VCaP (cell line): Measurements from ENCODE around the gene PLP1.
"Not testable (repeated sequence)": the region's sequence is repeated elsewhere in the genome, so short reads cannot be mapped to it uniquely, and the experiment has no call there.

Source experiments
- H3K27ac ChIP-seq: fragments of 450-650 bp; 2 replicates; pipeline ENCODE4 v1.5.1; 2017
- CTCF ChIP-seq: fragments of 450-650 bp; conservative IDR thresholded peaks from 2 replicates; pipeline ENCODE4 v1.5.1; 2017; ENCODE audit warnings: mild to moderate bottlenecking, moderate library complexity

Gene PLP1

GRCh38 chrX:103794119-103794518 is 17.5 kb downstream of the PLP1 start:
- TF ChIP-seq CTCF, result no peak

DNA sequence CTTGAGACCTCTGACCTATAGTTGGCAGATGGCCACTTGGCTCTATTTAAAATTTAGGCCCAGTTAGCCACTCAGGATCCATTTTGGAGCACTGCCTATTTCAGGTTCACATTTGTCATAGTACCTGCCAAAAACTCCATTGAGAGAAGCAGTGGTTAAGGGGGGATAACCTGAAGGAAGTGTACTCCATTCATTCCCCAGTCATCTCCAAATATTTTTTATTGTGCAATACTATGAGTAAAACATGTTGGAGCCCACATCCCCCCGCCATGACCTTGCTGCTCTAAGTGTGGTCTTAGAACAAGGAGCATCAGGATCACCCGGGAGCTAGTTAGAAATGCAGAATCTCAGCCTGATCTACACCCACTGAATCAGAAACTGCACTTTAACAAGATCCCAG is 21.1 kb downstream of the PLP1 start:
- no peak overlapping the region for H3K27ac ChIP-seq
- no peak for TF ChIP-seq CTCF

More at GRCh38 chrX:103794119-103794518, 17.5 kb downstream of the PLP1 start:
- H3K27ac ChIP-seq, result no peak overlapping the region

GRCh38 chrX:103800318-103800717 is 23.7 kb downstream of the PLP1 start:
- H3K27ac ChIP-seq, result no peak overlapping the region
- TF ChIP-seq CTCF, result no peak

- no peak for TF ChIP-seq CTCF
- no peak overlapping the region for H3K27ac ChIP-seq
Measured at GRCh38 chrX:103805860-103806259, 29.2 kb downstream of the PLP1 start.

DNA sequence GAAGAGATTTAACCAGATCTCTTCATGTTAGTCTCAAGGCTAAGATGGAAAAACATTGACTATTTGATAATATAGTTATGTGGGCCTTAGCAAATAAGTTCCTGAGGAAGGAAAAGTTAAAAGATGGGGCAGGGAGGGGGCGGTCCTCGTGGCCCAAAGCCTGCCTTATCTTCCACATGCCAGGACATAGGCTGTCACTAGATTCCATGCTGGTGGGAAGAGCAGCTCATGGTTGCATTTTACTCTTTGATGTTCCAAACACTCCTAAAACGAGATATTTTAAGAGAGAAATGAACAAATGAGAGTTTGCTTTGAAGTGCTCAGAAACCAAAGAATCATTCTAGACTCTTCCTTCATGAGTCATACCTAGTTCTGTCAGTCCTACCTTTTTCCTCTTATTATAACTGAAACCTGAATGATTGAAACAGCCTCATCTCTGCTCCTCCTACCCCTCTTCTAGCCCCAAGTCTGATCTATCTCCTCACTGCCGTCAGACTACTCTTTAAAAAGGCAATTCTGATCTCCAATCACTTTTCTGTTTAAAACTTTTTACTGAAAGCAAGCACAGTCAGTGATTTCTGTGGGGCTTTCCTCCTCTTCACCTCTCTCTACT is 30.3 kb downstream of the PLP1 start:
- TF ChIP-seq CTCF, result no peak

DNA sequence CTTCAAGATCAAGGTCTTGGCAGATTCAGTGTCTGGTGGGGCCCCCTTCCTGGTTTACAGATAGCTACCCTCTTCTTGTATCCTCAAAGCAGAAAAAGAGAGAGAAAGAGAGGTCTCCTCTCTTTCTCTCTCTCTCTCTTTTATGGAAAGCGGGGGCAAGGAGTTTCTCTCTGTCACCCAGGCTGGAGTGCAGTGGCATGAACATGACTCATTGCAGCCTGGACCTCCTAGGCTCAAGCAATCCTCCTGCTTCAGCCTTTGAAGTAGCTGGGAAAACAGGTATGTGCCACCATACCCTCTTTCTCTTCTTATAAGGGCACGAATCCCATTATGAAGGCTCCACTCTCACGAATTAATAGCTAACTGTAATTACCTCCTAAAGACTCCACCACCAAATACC is 35.2 kb downstream of the PLP1 start:
- TF ChIP-seq CTCF, result no peak
- no peak overlapping the region for H3K27ac ChIP-seq

More for the DNA sequence above, 30.3 kb downstream of the PLP1 start:
- no peak overlapping the region for H3K27ac ChIP-seq

- not testable (repeated sequence) for H3K27ac ChIP-seq
Measured at GRCh38 chrX:103817101-103817500, 40.5 kb downstream of the PLP1 start.

DNA sequence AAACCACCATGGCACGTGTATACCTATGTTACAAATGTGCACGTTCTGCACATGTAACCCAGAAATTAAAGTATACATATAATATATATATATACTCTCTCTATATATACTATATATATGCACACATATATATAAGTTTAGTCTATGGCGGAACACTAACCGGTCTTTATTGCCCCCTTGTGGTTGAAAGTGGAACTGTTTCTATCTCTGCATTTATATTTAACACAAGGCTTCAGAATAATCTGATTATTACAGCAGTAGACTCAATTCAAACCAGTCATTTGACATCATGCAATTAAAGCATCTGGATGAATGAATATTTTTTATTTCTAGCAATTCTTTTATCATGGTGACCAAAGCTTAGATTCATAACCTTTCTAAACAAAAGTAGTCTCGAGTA is 40.9 kb downstream of the PLP1 start:
- peak; percentile 60 for TF ChIP-seq CTCF
- H3K27ac ChIP-seq, result no peak overlapping the region
